Testis (tissue), 2 donors: ENCODE data around the gene RBP4.

Experiments
- CTCF ChIP-seq, 3 experiments: fragments of 450-650 bp in 2 of 3; fragments of 200-600 bp in 1 of 3; sonication (generic) in 1 of 3; IDR thresholded peaks; one replicate each; pipeline ENCODE4 v1.5.1; 2016 to 2019; ENCODE audit warnings: antibody characterized with exemption in 3 of 3, mild to moderate bottlenecking in 2 of 3, moderate library complexity in 1 of 3
- POLR2A ChIP-seq: fragments of 450-650 bp; IDR thresholded peaks from one replicate; pipeline ENCODE4 v1.6.1; 2017; ENCODE audit warnings: antibody characterized with exemption, mild to moderate bottlenecking, moderate library complexity

GRCh38 chr10:93594518-93594917 is 6.5 kb downstream of the RBP4 start:
- TF ChIP-seq CTCF (IDR thresholded peaks at IDR 0.05), result no peak
- TF ChIP-seq POLR2A, result no peak
